NCI-H1105 (cell line): ENCODE results near the gene TMEM238.
"Not testable (repeated sequence)": the region's sequence is repeated elsewhere in the genome, so short reads cannot be mapped to it uniquely, and the experiment has no call there.

Experiments
- DNase-seq: peaks from one replicate; lab custom pipeline; 2025; lab: John Stamatoyannopoulos, UW

The TMEM238 gene

GRCh38 chr19:55339889-55340783 is 44.0 kb downstream of the TMEM238 start:
- DNase-seq: no peak

GRCh38 chr19:55339105-55339888 is 44.8 kb downstream of the TMEM238 start, which contains the start of gene KMT5C:
Gene KMT5C, plus strand, starts transcription at chr19:55339876. Its CDS starts 2,061 bp downstream, at chr19:55341937.
- DNase-seq: peak; percentile 100

GRCh38 chr19:55336101-55336500 is 48.0 kb downstream of the TMEM238 start:
- no peak for DNase-seq

GRCh38 chr19:55333870-55334269 is 50.2 kb downstream of the TMEM238 start:
- no peak for DNase-seq

GRCh38 chr19:55329791-55330190 is 54.3 kb downstream of the TMEM238 start:
- DNase-seq: not testable (repeated sequence)
